ENCODE data around the gene SLC22A1. TPM values are rescaled to one million over a fixed set of nuclear protein-coding genes. Genes with fewer than 3 reads are reported as not detected.

The SLC22A1 gene
- total and polyA plus RNA-seq, 2 of the 8 experiments (the other 6 are each of a cell fraction or from before 2014, with no cell fraction given): 0.12 to 0.45 TPM

- TF ChIP-seq MAX (IDR thresholded peaks at IDR 0.05): no peak
- no peak for TF ChIP-seq FOSL1 (IDR thresholded peaks at IDR 0.05; ENCODE audit: insufficient read depth, low read depth, low read length)
- no peak for TF ChIP-seq POLR2AphosphoS5 (IDR thresholded peaks at IDR 0.05; ENCODE audit: low read depth, low read length)
Measured at GRCh38 chr6:160079686-160080043, 42.0 kb upstream of the SLC22A1 start (continued).
